WERI-Rb-1 (cell line): ENCODE data around the gene MMP21.

Source experiments
- DNase-seq: peaks from one replicate; pipeline ENCODE4 v3.0.0-alpha.2; 2020
- H3K27ac ChIP-seq: fragments of 250-450 bp; sonication (Bioruptor Pico); 2 replicates; pipeline ENCODE4 v1.5.1; 2020; ENCODE audit warnings: mild to moderate bottlenecking, moderate library complexity
- H3K27me3 ChIP-seq: fragments of 250-450 bp; sonication (Bioruptor Pico); 2 replicates; pipeline ENCODE4 v1.5.1; 2021; ENCODE audit warnings: mild to moderate bottlenecking, low read depth, moderate library complexity; ENCODE audit not compliant: insufficient read depth, severe bottlenecking
- H3K36me3 ChIP-seq: fragments of 250-450 bp; sonication (Bioruptor Pico); 2 replicates; pipeline ENCODE4 v1.5.1; 2020; ENCODE audit warnings: mild to moderate bottlenecking, moderate library complexity
- H3K4me3 ChIP-seq: 2 replicates; pipeline ENCODE4 v1.5.1; 2011; ENCODE audit warnings: low read depth, mild to moderate bottlenecking, control low read depth, low read length
- H3K9me3 ChIP-seq: fragments of 250-450 bp; sonication (Bioruptor Pico); 2 replicates; pipeline ENCODE4 v1.5.1; 2021; ENCODE audit warnings: mild to moderate bottlenecking, moderate library complexity; ENCODE audit not compliant: severe bottlenecking
- CTCF ChIP-seq: IDR thresholded peaks from 2 replicates; pipeline ENCODE4 v1.5.1; 2011; ENCODE audit warnings: low read depth, mild to moderate bottlenecking, control low read depth, inconsistent platforms, low read length

The MMP21 gene

GRCh38 chr10:125742465-125742864 is 33.2 kb downstream of the MMP21 start:
- no peaks in the 10 kb centered on the region for H3K27me3 ChIP-seq
- H3K36me3 ChIP-seq: peaks cover 88% of the 10 kb centered on the region
- H3K9me3 ChIP-seq: no peaks in the 10 kb centered on the region
- H3K27ac ChIP-seq: no peak overlapping the region
- no peak for DNase-seq
- no peak overlapping the region for H3K4me3 ChIP-seq
- no peak for TF ChIP-seq CTCF

GRCh38 chr10:125739994-125740679 is 35.5 kb downstream of the MMP21 start:
- no peak overlapping the region for H3K27ac ChIP-seq
- no peaks in the 10 kb centered on the region for H3K9me3 ChIP-seq
- no peak overlapping the region for H3K4me3 ChIP-seq
- H3K27me3 ChIP-seq: no peaks in the 10 kb centered on the region
- no peak for DNase-seq
- peaks cover 90% of the 10 kb centered on the region for H3K36me3 ChIP-seq
- TF ChIP-seq CTCF: no peak

- DNase-seq: no peak
- H3K9me3 ChIP-seq: no peaks in the 10 kb centered on the region
- H3K4me3 ChIP-seq: no peak overlapping the region
- H3K36me3 ChIP-seq: peaks cover 92% of the 10 kb centered on the region
- TF ChIP-seq CTCF: no peak
- no peaks in the 10 kb centered on the region for H3K27me3 ChIP-seq
- H3K27ac ChIP-seq: no peak overlapping the region
Measured at GRCh38 chr10:125738206-125738605, 37.4 kb downstream of the MMP21 start.

- Histone ChIP-seq H3K9me3 (no peaks in the 10 kb centered on the region), H3K27me3 (no peaks in the 10 kb centered on the region), H3K4me3 (no peak overlapping the region), H3K36me3 (peaks cover 97% of the 10 kb centered on the region), H3K27ac (no peak overlapping the region)
- no peak for TF ChIP-seq CTCF
- no peak for DNase-seq
Measured at GRCh38 chr10:125734823-125735222, 40.8 kb downstream of the MMP21 start.

GRCh38 chr10:125734148-125734547 is 41.5 kb downstream of the MMP21 start:
- Histone ChIP-seq H3K27me3 (no peaks in the 10 kb centered on the region), H3K4me3 (no peak overlapping the region), H3K9me3 (no peaks in the 10 kb centered on the region), H3K27ac (no peak overlapping the region), H3K36me3 (peaks cover 97% of the 10 kb centered on the region)
- no peak for DNase-seq
- no peak for TF ChIP-seq CTCF

- Histone ChIP-seq H3K4me3 (no peak overlapping the region), H3K9me3 (no peaks in the 10 kb centered on the region), H3K27me3 (no peaks in the 10 kb centered on the region), H3K36me3 (peaks cover 92% of the 10 kb centered on the region), H3K27ac (no peak overlapping the region)
- no peak for DNase-seq
- no peak for TF ChIP-seq CTCF
Measured at GRCh38 chr10:125727436-125727835, 48.2 kb downstream of the MMP21 start.
